Kidney (tissue), 14 donors: ENCODE data around the gene PSMD14. TPM values are rescaled to one million over a fixed set of nuclear protein-coding genes. Genes with fewer than 3 reads are reported as not detected.
A peak's percentile ranks its signal among the peaks of the same experiment; 100 is the strongest.

Experiments
- DNase-seq, 5 donors: peaks; one replicate each; pipeline ENCODE4 v3.0.0-alpha.2; 2013 to 2020
- FAIRE-seq: peaks from 2 replicates; lab custom pipeline; 2012; peaks lifted over from hg19 to GRCh38; lab: Jason Lieb, UNC
- H3K27ac ChIP-seq, 2 donors: one replicate each; pipeline ENCODE4 v1.7.0; 2013; ENCODE audit warnings: low read depth in 2 of 2, low read length in 2 of 2, inconsistent platforms in 1 of 2
- H3K27me3 ChIP-seq: one replicate; pipeline ENCODE4 v1.7.1; 2013; ENCODE audit warnings: low read length, inconsistent platforms; ENCODE audit not compliant: control insufficient read depth, insufficient read depth
- H3K36me3 ChIP-seq, 3 donors: one replicate each; pipeline versions ENCODE4 v1.7.0 to v1.7.1; 2013; ENCODE audit warnings: low read length in 3 of 3, control low read depth in 1 of 3, inconsistent platforms in 1 of 3; ENCODE audit not compliant: insufficient read depth in 3 of 3, control insufficient read depth in 2 of 3
- H3K4me1 ChIP-seq, 3 donors: one replicate each; pipeline versions ENCODE4 v1.7.0 to v1.7.1; 2013; ENCODE audit warnings: low read length in 3 of 3, inconsistent platforms in 1 of 3, low read depth in 1 of 3; ENCODE audit not compliant: control insufficient read depth in 2 of 3, insufficient read depth in 2 of 3
- H3K4me3 ChIP-seq, 3 donors: one replicate each; pipeline versions ENCODE4 v1.7.0 to v1.8.1; 2013; ENCODE audit warnings: low read length in 3 of 3, control low read depth in 1 of 3, inconsistent platforms in 1 of 3
- H3K9ac ChIP-seq, 3 donors: one replicate each; pipeline versions ENCODE4 v1.7.0 to v1.7.1; 2013; ENCODE audit warnings: low read length in 3 of 3, control low read depth in 1 of 3, inconsistent platforms in 1 of 3
- H3K9me3 ChIP-seq, 3 donors: one replicate each; pipeline versions ENCODE4 v1.7.0 to v1.7.1; 2013; ENCODE audit warnings: low read length in 3 of 3, control low read depth in 1 of 3, inconsistent platforms in 1 of 3; ENCODE audit not compliant: control insufficient read depth in 2 of 3, insufficient read depth in 1 of 3
- CTCF ChIP-seq: IDR thresholded peaks from 3 replicates; pipeline ENCODE4 v1.5.1; 2012; ENCODE audit warnings: mild to moderate bottlenecking, moderate library complexity, borderline replicate concordance; ENCODE audit not compliant: insufficient read depth; ENCODE audit errors: extremely low read depth
- intact Hi-C: fragments of 100-400 bp; cut with DNase I; formaldehyde crosslinking; loops from one replicate; pipeline ENCODE4 v1.11.1; 2022
- polyA plus RNA-seq: library from polyadenylated mRNA; stranded (reverse); fragments of 350-450 nt; fragmentation: Illumina TruSeq; extraction: RNeasy Lipid Tissue Mini Kit (QIAGEN cat#74804); gene quantifications from one replicate; pipeline ENCODE4 v1.2.3, GENCODE V29; 2014; ENCODE audit warnings: low read depth, low replicate concordance; ENCODE audit not compliant: insufficient read depth
- total RNA-seq: library from RNA; stranded (reverse); fragmentation: NEBNext Ultra II Directional; extraction: Animal tissue kit (Norgen Biotek cat#: 25700); gene quantifications from one replicate; pipeline ENCODE4 v1.2.1, GENCODE V29; 2021
- donor health status: control.
- donor health status: control.
- donor health status: control.
- donor health status: control.
- donor health status: control.
- donor health status: DM: yes; HTN: yes; CAD: no.
- donor health status: Normal renal cell carcinoma (clear cell type).

Gene PSMD14
- total and polyA plus RNA-seq, 2 donors from 2014 or later = 41.0 to 55.8 TPM

DNA sequence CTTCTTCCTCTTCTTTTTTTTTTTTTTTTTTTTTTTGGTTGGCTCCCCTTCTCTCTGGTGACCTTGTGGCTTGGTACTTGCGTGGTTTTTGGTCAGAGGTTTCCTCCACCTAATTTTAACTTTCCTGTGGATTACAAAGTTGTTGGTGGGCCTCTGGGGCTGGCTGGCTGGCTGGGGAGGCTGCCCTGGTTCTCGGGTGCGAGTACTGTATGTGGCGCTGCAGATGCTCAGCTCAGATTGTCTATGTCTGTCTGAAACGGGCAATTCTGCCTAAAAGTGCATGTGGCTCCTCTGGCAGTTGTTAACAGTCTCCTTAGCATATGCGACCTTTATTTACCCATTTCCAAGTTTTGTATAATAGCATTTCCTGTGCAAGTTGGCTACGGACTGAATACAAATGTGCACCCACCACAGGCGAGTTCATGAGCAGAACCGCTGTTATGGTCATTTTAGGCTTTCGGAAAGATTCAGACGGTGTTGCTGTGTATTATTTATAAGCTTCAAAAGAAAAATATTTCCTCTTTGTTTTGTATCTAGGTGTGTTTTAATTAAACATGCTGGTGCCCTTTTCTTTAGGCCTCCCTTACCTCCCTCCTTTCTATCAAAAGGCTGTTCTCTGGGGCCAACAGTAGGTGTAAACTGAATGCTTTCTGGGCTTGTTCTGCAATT lies 112.3 kb downstream of the PSMD14 start:
- FAIRE-seq = no peak
- TF ChIP-seq CTCF = no peak
- intact Hi-C loops = no loop called here

DNA sequence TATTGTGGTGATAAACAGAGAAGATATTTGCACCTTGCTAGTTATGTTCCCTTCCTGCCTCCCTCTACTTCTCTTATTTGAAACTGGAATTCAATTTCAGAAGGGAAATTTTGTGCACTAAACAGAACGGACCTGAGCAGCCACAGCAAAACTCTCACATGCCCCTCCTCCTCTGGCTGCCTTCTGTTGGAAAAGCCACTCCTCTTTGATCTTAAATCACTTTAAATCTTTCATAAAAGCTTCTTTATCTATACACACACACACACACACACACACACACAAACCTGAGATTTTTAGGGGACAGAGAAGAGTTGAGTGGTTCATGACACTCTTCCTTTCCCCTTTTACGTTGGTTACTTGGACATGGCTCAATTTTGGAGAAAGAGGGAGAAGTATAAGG lies 113.5 kb downstream of the PSMD14 start:
- Histone ChIP-seq H3K27ac (no peak overlapping the region), H3K27me3 (peaks cover 85% of the 10 kb centered on the region), H3K9me3 (no peaks in the 10 kb centered on the region), H3K4me3 (no peak overlapping the region), H3K4me1 (peaks cover 0 to 6% (median 0%) of the 10 kb centered on the region in 3 donors), H3K9ac (no peak overlapping the region), H3K36me3 (no peaks in the 10 kb centered on the region)
- TF ChIP-seq CTCF = no peak
- DNase-seq = peak in 2 of 5 donors; percentile 3 to 21
- intact Hi-C loops = no loop called here
- FAIRE-seq = no peak

More for the DNA sequence above, 112.3 kb downstream of the PSMD14 start:
- H3K36me3 ChIP-seq = no peaks in the 10 kb centered on the region
- peak in 4 of 5 donors; percentile 3 to 34 (median 24) for DNase-seq
- peaks cover 0 to 6% (median 0%) of the 10 kb centered on the region in 3 donors for H3K4me1 ChIP-seq
- no peak overlapping the region for H3K9ac ChIP-seq
- H3K9me3 ChIP-seq = no peaks in the 10 kb centered on the region
- H3K4me3 ChIP-seq = no peak overlapping the region
- no peak overlapping the region for H3K27ac ChIP-seq
- H3K27me3 ChIP-seq = peaks cover 87% of the 10 kb centered on the region

DNA sequence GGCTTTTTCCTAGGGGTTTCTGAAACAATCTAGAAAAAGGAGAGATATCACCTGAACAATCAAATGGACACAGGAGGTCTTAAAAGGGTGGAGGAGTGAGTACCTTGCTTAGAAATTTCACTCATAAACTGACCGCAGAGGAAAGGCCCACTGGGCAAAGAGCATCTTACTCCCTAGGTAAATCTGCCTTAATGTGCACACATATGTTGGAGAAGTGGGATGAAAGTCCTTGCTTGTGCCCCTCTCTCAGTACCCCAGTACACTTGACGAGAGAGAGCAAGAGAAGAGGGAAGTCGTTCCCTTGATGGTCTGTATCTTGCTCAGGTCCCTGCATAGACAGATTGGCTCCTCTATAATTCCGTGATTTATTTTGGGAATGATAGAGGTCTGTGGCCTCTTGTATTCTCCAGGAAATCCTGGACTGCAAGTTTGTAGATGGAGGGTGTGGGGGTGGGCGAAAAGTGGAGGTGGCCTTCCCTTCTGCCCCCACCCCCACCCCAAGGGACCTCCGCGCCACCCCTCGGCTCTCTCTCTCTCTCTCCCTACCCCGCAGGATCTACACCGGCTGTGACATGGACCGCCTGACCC lies 114.7 kb downstream of the PSMD14 start:
- peaks cover 0 to 6% (median 0%) of the 10 kb centered on the region in 3 donors for H3K4me1 ChIP-seq
- H3K36me3 ChIP-seq = no peaks in the 10 kb centered on the region
- intact Hi-C loops = no loop called here
- FAIRE-seq = no peak
- no peak overlapping the region for H3K9ac ChIP-seq
- peaks cover 80% of the 10 kb centered on the region for H3K27me3 ChIP-seq
- no peak overlapping the region for H3K27ac ChIP-seq
- peak in 3 of 5 donors; percentile 6 to 44 (median 14) for DNase-seq
- no peaks in the 10 kb centered on the region for H3K9me3 ChIP-seq
- no peak overlapping the region for H3K4me3 ChIP-seq
- no peak for TF ChIP-seq CTCF
